ENCODE results near the gene CMSS1. TPM values are rescaled to one million over a fixed set of nuclear protein-coding genes. Genes with fewer than 3 reads are reported as not detected.

The CMSS1 gene
- total RNA-seq, 1 donor, result 8.6 TPM

- no peak for TF ChIP-seq CTCF (IDR thresholded peaks at IDR 0.05; ENCODE audit: insufficient read depth, low read depth, low read length)
- DNase-seq (ENCODE audit: low read depth), result peak; percentile 91
- H3K4me3 ChIP-seq (ENCODE audit: low read depth, low read length), result no peak overlapping the region
Observed at GRCh38 chr3:100205171-100205570, 387.5 kb downstream of the CMSS1 start.

- H3K4me3 ChIP-seq (ENCODE audit: low read depth, low read length), result no peak overlapping the region
- no peak for DNase-seq (ENCODE audit: low read depth)
- no peak for TF ChIP-seq CTCF (IDR thresholded peaks at IDR 0.05; ENCODE audit: insufficient read depth, low read depth, low read length)
Observed at GRCh38 chr3:100206687-100207086, 389.0 kb downstream of the CMSS1 start.

- no peak for DNase-seq (ENCODE audit: low read depth)
- H3K4me3 ChIP-seq (ENCODE audit: low read depth, low read length), result no peak overlapping the region
- TF ChIP-seq CTCF (IDR thresholded peaks at IDR 0.05; ENCODE audit: insufficient read depth, low read depth, low read length), result no peak
Observed at GRCh38 chr3:100207886-100208285, 390.2 kb downstream of the CMSS1 start.

GRCh38 chr3:100209169-100209568 is 391.5 kb downstream of the CMSS1 start:
- no peak for TF ChIP-seq CTCF (IDR thresholded peaks at IDR 0.05; ENCODE audit: insufficient read depth, low read depth, low read length)
- H3K4me3 ChIP-seq (ENCODE audit: low read depth, low read length), result no peak overlapping the region
- DNase-seq (ENCODE audit: low read depth), result no peak

GRCh38 chr3:100209948-100210771 is 392.5 kb downstream of the CMSS1 start:
- no peak overlapping the region for H3K4me3 ChIP-seq (ENCODE audit: low read depth, low read length)
- TF ChIP-seq CTCF (IDR thresholded peaks at IDR 0.05; ENCODE audit: insufficient read depth, low read depth, low read length), result no peak
- DNase-seq (ENCODE audit: low read depth), result peak; percentile 57

- H3K4me3 ChIP-seq (ENCODE audit: low read depth, low read length), result no peak overlapping the region
- TF ChIP-seq CTCF (IDR thresholded peaks at IDR 0.05; ENCODE audit: insufficient read depth, low read depth, low read length), result no peak
- peak; percentile 98 for DNase-seq (ENCODE audit: low read depth)
Observed at GRCh38 chr3:100210772-100211135, 393.1 kb downstream of the CMSS1 start.

All from fibroblast of villous mesenchyme (primary cell).